Loucy (cell line): ENCODE measurements around the gene PARN.

ENCODE experiments used
- CTCF ChIP-seq: fragments of 200-600 bp; sonication (generic); conservative IDR thresholded peaks from 2 replicates; pipeline ENCODE4 v1.5.1; 2014; ENCODE audit warnings: mild to moderate bottlenecking, antibody characterized with exemption, low read length
- EZH2phosphoT487 ChIP-seq: fragments of 200-600 bp; IDR thresholded peaks from 2 replicates; pipeline ENCODE4 v1.6.1; 2018; ENCODE audit warnings: antibody characterized with exemption, mild to moderate bottlenecking, moderate library complexity, borderline replicate concordance

GRCh38 chr16:14585287-14585686, 44.8 kb downstream of the PARN start:
- TF ChIP-seq CTCF (no peak), EZH2phosphoT487 (no peak)
